K562 (cell line): ENCODE results near the gene SLC39A11. TPM values are rescaled to one million over a fixed set of nuclear protein-coding genes. Genes with fewer than 3 reads are reported as not detected.

ENCODE experiments used
- ATAC-seq: fragments of 200-7000 bp; cut with Tn5 transposase; 3 replicates; pipeline ENCODE4 v1.9.1; 2020; ENCODE audit warnings: moderate library complexity
- BruUV-seq: library from RNA; stranded (reverse); fragments of 400-500 nt; replicated peaks from 2 replicates; lab custom pipeline; 2021; lab: Mats Ljungman, UMichigan
- CTCF ChIA-PET: fragments of 300-600 bp; formaldehyde crosslinking; extraction: SDS; loops from one replicate; lab custom pipeline; 2021; ENCODE audit warnings: low intra/inter-chr PET ratio; lab: Yijun Ruan, JAX
- POLR2A ChIA-PET: fragments of 300-600, 350-650 bp; sonication (Branson Sonifier 250); formaldehyde crosslinking; extraction: SDS; loops from one replicate; lab custom pipeline; 2021; ENCODE audit warnings: antibody characterized with exemption, inconsistent platforms; lab: Yijun Ruan, JAX
- DNase-seq, 4 experiments: peaks; one replicate each; pipeline versions ENCODE4 v3.0.0 to v3.0.0-alpha.2; 2011 to 2018; ENCODE audit warnings: low spot score in 3 of 4, mixed read lengths in 3 of 4; ENCODE audit errors: extremely low read depth in 1 of 4
- FAIRE-seq: peaks from 2 replicates; lab custom pipeline; 2011; peaks lifted over from hg19 to GRCh38; lab: Jason Lieb, UNC
- H2AFZ ChIP-seq: 2 replicates; pipeline ENCODE4 v1.6.0; 2011; ENCODE audit warnings: low read depth, low read length, control low read depth, inconsistent platforms
- H3K27ac ChIP-seq: fragments of 200-600 bp; 3 replicates; pipeline ENCODE4 v1.8.0; 2011; ENCODE audit warnings: low read depth, mild to moderate bottlenecking, control low read depth, inconsistent platforms, low read length, moderate library complexity, mixed read lengths; ENCODE audit errors: extremely low read depth
- H3K27me3 ChIP-seq, 2 experiments: fragments of 300-600 bp in 1 of 2; 2 replicates in 1 of 2; 3 replicates in 1 of 2; pipeline versions ENCODE4 v1.6.0 to v1.8.0; 2011; ENCODE audit warnings: inconsistent platforms in 2 of 2, low read length in 2 of 2, mild to moderate bottlenecking in 1 of 2, mixed read lengths in 1 of 2, moderate library complexity in 1 of 2; ENCODE audit not compliant: control insufficient read depth in 2 of 2, insufficient read depth in 2 of 2
- H3K36me3 ChIP-seq: fragments of 300-600 bp; 3 replicates; pipeline ENCODE4 v1.8.0; 2011; ENCODE audit warnings: mild to moderate bottlenecking, low read length, inconsistent platforms; ENCODE audit not compliant: control insufficient read depth, insufficient read depth
- H3K4me1 ChIP-seq, 2 experiments: fragments of 200-600 bp in 1 of 2; replicated peaks in 1 of 2; 2 replicates in 1 of 2; 3 replicates in 1 of 2; pipeline versions ENCODE4 v1.5.1 to v1.8.0; 2011; ENCODE audit warnings: inconsistent platforms in 2 of 2, low read length in 2 of 2, mild to moderate bottlenecking in 1 of 2, mixed read lengths in 1 of 2, moderate library complexity in 1 of 2; ENCODE audit not compliant: control insufficient read depth in 2 of 2, insufficient read depth in 2 of 2
- H3K4me2 ChIP-seq: 2 replicates; pipeline ENCODE4 v1.6.1; 2011; ENCODE audit warnings: low read length, control low read depth, inconsistent platforms, mixed read lengths; ENCODE audit not compliant: insufficient read depth
- H3K4me3 ChIP-seq: fragments of 200-600 bp; sonication (generic), shearing (Covaris generic); 2 replicates; pipeline ENCODE4 v1.5.1; 2016; ENCODE audit warnings: control low read depth, inconsistent platforms
- H3K79me2 ChIP-seq: fragments of 200-600 bp; 3 replicates; pipeline ENCODE4 v1.8.0; 2011; ENCODE audit warnings: low read length, inconsistent platforms; ENCODE audit not compliant: control insufficient read depth, insufficient read depth
- H3K9ac ChIP-seq, 2 experiments: 2 replicates each; pipeline versions ENCODE4 v1.6.0 to v1.6.1; 2011; ENCODE audit warnings: low read depth in 2 of 2, low read length in 2 of 2, control low read depth in 1 of 2, inconsistent platforms in 1 of 2, mild to moderate bottlenecking in 1 of 2, mixed read lengths in 1 of 2; ENCODE audit not compliant: insufficient read depth in 1 of 2
- H3K9me1 ChIP-seq: one replicate; pipeline ENCODE4 v1.6.0; 2011; ENCODE audit warnings: inconsistent platforms, mild to moderate bottlenecking, low read length, moderate library complexity; ENCODE audit not compliant: control insufficient read depth, insufficient read depth
- H3K9me3 ChIP-seq: replicated peaks from 2 replicates; pipeline ENCODE4 v1.5.1; 2011; ENCODE audit warnings: low read depth, low read length, inconsistent platforms; ENCODE audit not compliant: control insufficient read depth, insufficient read depth
- H4K20me1 ChIP-seq: replicated peaks from 2 replicates; pipeline ENCODE4 v1.6.1; 2011; ENCODE audit warnings: low read length, inconsistent platforms, mixed read lengths; ENCODE audit not compliant: control insufficient read depth, insufficient read depth
- ATF2 ChIP-seq: sonication (generic); formaldehyde crosslinking; IDR thresholded peaks from 2 replicates; pipeline ENCODE4 v1.8.1; 2022; ENCODE audit warnings: missing genetic modification reagents
- GATA2 ChIP-seq: sonication (generic); formaldehyde crosslinking; IDR thresholded peaks from 2 replicates; pipeline ENCODE4 v1.4.0; 2020; ENCODE audit warnings: mild to moderate bottlenecking, missing genetic modification reagents
- HOMEZ ChIP-seq: fragments of 250-450 bp; sonication (Bioruptor Pico); IDR thresholded peaks from 2 replicates; pipeline ENCODE4 v1.4.0; 2020; ENCODE audit warnings: mild to moderate bottlenecking, moderate library complexity
- KAT2B ChIP-seq: IDR thresholded peaks from one replicate; pipeline ENCODE4 v1.6.1; 2012; ENCODE audit warnings: low read depth, mild to moderate bottlenecking, control low read depth, inconsistent platforms, low read length, moderate library complexity
- LARP7 ChIP-seq: fragments of 450-650 bp; IDR thresholded peaks from 2 replicates; pipeline ENCODE4 v1.6.1; 2016
- NCOR1 ChIP-seq: fragments of 450-650 bp; IDR thresholded peaks from 2 replicates; pipeline ENCODE4 v1.6.1; 2016; ENCODE audit warnings: mild to moderate bottlenecking, moderate library complexity
- PCBP1 ChIP-seq: fragments of 200-400 bp; formaldehyde crosslinking; IDR thresholded peaks from 2 replicates; pipeline ENCODE4 v1.6.1; 2018; ENCODE audit warnings: mild to moderate bottlenecking, low read depth, low read length; ENCODE audit not compliant: poor library complexity, severe bottlenecking
- PHF20 ChIP-seq: fragments of 450-650 bp; IDR thresholded peaks from 2 replicates; pipeline ENCODE4 v1.6.1; 2018; ENCODE audit not compliant: partially characterized antibody
- PML ChIP-seq: IDR thresholded peaks from 2 replicates; pipeline ENCODE4 v1.6.1; 2012; ENCODE audit warnings: low read length, inconsistent platforms
- ZNF395 ChIP-seq: fragments of 200-800 bp; sonication (Bioruptor generic); IDR thresholded peaks from 2 replicates; pipeline ENCODE4 v1.6.1; 2017; ENCODE audit warnings: missing genetic modification characterization, missing compliant biosample characterization
- ZNF644 ChIP-seq: fragments of 200-800 bp; sonication (Bioruptor generic); IDR thresholded peaks from 2 replicates; pipeline ENCODE4 v1.6.1; 2016; ENCODE audit warnings: low read depth, missing genetic modification characterization, missing compliant biosample characterization
- WGBS: fragments of 100-300 bp; shearing (Covaris generic); methylation state at CpG from one replicate; pipeline ENCODE4 v1.1.6; 2016; ENCODE audit warnings: low coverage, mixed read lengths; ENCODE audit not compliant: insufficient coverage; ENCODE audit errors: missing lambda C conversion rate; 5-methylcytosine and 5-hydroxymethylcytosine counted together
- in situ Hi-C: fragments of 300-500 bp; cut with MboI; formaldehyde crosslinking; loops from 4 replicates; pipeline ENCODE4 v1.15.0; 2018; ENCODE audit warnings: inconsistent platforms, mixed read lengths
- intact Hi-C: fragments of 100-400 bp; cut with micrococcal nuclease; formaldehyde crosslinking; loops from 2 replicates; pipeline ENCODE4 v1.14.2; 2022
- polyA plus RNA-seq, 8 experiments: library from polyadenylated mRNA; depleted of rRNA in 4 of 8; stranded (reverse) in 5 of 8; unstranded in 3 of 8; fragments of >200 nt; fragmentation: Nextera tagmentation in 2 of 8; fragmentation: Illumina TruSeq in 1 of 8; extraction: Ambion mirVana in 2 of 8; extraction: Trizol in 1 of 8; gene quantifications; 2 replicates each; pipeline versions ENCODE4 v1.2.1 to v1.2.3, GENCODE V29; 2011 to 2014; ENCODE audit warnings: inconsistent platforms in 1 of 8, missing spikeins in 1 of 8
- total RNA-seq, 7 experiments: library from RNA; depleted of rRNA in 6 of 7; stranded (reverse); fragments of >200 nt in 6 of 7; fragmentation: Illumina TruSeq in 2 of 7; extraction: Trizol in 2 of 7; gene quantifications; 2 replicates each; pipeline versions ENCODE4 v1.2.1 to v1.2.3, GENCODE V29; 2011 to 2021; ENCODE audit warnings: low replicate concordance in 1 of 7
- TF ChIP-seq, protein P1 (sequence below): sonication (generic); formaldehyde crosslinking; IDR thresholded peaks from 2 replicates; pipeline ENCODE4 v1.8.0; 2023; ENCODE audit warnings: mild to moderate bottlenecking, missing genetic modification reagents

Gene SLC39A11
- total and polyA plus RNA-seq, 9 of the 15 experiments (the other 6 are each of a cell fraction or from before 2014, with no cell fraction given) = 10.5 to 26.4 (median 13.4) TPM

- TF ChIP-seq ZNF644 (tag) (no peak), LARP7 (no peak), HOMEZ (CRISPR knock-in tag) (no peak), ZNF395 (CRISPR knock-in tag) (no peak), PML (no peak)
Observed at GRCh38 chr17:73030501-73030921, 62.0 kb downstream of the SLC39A11 start (continued).

- H3K9me3 ChIP-seq = no peaks in the 10 kb centered on the region
- ChIA-PET POLR2A (interaction anchor here (1.2 kb wide), 2 partner anchors 12 to 14 kb away, joined by 3 read pairs; no protein-coding TSS in a partner anchor), CTCF (no interaction called here)
- no peak overlapping the region for H3K27ac ChIP-seq
- 89% methylated on average over 7 of the region's 8 CpGs for WGBS
- H3K9ac ChIP-seq = no peak overlapping the region
- no peaks in the 10 kb centered on the region for H3K79me2 ChIP-seq
- H3K36me3 ChIP-seq = peaks cover 14% of the 10 kb centered on the region; the same call in 1 of the 3 replicates
- no TSS peak for BruUV-seq
- H3K9me1 ChIP-seq = no peaks in the 10 kb centered on the region
- no peak overlapping the region for H3K4me3 ChIP-seq
- no peak overlapping the region for H3K4me2 ChIP-seq
- FAIRE-seq (no peak), ATAC-seq (no peak), DNase-seq (no peak)
- in situ Hi-C loops = no loop called here
- peaks cover 7 to 15% of the 10 kb centered on the region in 2 experiments; a peak in 3 of 5 replicates for H3K4me1 ChIP-seq
- no peaks in the 10 kb centered on the region; the same call in 1 of the 2 replicates for H4K20me1 ChIP-seq
- H3K27me3 ChIP-seq = no peaks in the 10 kb centered on the region
- H2AFZ ChIP-seq = no peak overlapping the region
- intact Hi-C loops = no loop called here
- TF ChIP-seq ATF2 = no peak
- no peak for TF ChIP-seq NCOR1
- no peak for TF ChIP-seq GATA2 (CRISPR knock-in tag)
- no peak for TF ChIP-seq PHF20
- TF ChIP-seq, protein P1, sequence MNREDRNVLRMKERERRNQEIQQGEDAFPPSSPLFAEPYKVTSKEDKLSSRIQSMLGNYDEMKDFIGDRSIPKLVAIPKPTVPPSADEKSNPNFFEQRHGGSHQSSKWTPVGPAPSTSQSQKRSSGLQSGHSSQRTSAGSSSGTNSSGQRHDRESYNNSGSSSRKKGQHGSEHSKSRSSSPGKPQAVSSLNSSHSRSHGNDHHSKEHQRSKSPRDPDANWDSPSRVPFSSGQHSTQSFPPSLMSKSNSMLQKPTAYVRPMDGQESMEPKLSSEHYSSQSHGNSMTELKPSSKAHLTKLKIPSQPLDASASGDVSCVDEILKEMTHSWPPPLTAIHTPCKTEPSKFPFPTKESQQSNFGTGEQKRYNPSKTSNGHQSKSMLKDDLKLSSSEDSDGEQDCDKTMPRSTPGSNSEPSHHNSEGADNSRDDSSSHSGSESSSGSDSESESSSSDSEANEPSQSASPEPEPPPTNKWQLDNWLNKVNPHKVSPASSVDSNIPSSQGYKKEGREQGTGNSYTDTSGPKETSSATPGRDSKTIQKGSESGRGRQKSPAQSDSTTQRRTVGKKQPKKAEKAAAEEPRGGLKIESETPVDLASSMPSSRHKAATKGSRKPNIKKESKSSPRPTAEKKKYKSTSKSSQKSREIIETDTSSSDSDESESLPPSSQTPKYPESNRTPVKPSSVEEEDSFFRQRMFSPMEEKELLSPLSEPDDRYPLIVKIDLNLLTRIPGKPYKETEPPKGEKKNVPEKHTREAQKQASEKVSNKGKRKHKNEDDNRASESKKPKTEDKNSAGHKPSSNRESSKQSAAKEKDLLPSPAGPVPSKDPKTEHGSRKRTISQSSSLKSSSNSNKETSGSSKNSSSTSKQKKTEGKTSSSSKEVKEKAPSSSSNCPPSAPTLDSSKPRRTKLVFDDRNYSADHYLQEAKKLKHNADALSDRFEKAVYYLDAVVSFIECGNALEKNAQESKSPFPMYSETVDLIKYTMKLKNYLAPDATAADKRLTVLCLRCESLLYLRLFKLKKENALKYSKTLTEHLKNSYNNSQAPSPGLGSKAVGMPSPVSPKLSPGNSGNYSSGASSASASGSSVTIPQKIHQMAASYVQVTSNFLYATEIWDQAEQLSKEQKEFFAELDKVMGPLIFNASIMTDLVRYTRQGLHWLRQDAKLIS (CRISPR knock-in tag) = no peak
- no peak for TF ChIP-seq PCBP1
- no peak for TF ChIP-seq KAT2B
Observed at GRCh38 chr17:73029991-73030390, 62.5 kb downstream of the SLC39A11 start.
